Mammary epithelial cell (primary cell): ENCODE results near the gene EPYC.

Source experiments
- EZH2 ChIP-seq: IDR thresholded peaks from 2 replicates; pipeline ENCODE4 v1.6.1; 2012; ENCODE audit warnings: low read length, inconsistent platforms, borderline replicate concordance
- TF ChIP-seq, protein P1 (sequence below), 2 donors: IDR thresholded peaks in 1 of 2; conservative IDR thresholded peaks in 1 of 2; 2 replicates each; pipeline ENCODE4 v1.5.1; 2011 to 2012; ENCODE audit warnings: inconsistent platforms in 2 of 2, low read length in 2 of 2, mild to moderate bottlenecking in 2 of 2, control low read depth in 1 of 2, low read depth in 1 of 2; ENCODE audit not compliant: insufficient read depth in 1 of 2; ENCODE audit errors: extremely low read depth in 1 of 2

DNA sequence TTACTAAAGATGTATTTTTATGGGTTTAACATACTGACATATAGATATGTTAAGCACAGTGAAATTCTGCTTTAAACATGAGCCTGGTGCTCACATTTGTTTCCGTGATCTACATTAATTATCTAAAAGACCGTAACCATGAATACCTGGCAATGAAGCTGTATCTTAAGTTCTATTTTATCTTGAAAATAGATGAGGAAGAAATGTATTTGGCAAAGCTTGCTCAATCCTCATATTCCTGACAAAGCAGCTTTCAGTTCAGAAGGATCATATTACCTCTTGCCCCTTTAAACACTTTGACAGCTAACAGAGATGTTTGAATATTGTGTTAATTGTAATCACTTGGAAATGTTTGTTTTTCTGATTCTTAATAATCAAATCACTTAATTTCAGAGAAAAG, 9.8 kb downstream of the EPYC start:
- TF ChIP-seq EZH2: no peak
- TF ChIP-seq, protein P1, sequence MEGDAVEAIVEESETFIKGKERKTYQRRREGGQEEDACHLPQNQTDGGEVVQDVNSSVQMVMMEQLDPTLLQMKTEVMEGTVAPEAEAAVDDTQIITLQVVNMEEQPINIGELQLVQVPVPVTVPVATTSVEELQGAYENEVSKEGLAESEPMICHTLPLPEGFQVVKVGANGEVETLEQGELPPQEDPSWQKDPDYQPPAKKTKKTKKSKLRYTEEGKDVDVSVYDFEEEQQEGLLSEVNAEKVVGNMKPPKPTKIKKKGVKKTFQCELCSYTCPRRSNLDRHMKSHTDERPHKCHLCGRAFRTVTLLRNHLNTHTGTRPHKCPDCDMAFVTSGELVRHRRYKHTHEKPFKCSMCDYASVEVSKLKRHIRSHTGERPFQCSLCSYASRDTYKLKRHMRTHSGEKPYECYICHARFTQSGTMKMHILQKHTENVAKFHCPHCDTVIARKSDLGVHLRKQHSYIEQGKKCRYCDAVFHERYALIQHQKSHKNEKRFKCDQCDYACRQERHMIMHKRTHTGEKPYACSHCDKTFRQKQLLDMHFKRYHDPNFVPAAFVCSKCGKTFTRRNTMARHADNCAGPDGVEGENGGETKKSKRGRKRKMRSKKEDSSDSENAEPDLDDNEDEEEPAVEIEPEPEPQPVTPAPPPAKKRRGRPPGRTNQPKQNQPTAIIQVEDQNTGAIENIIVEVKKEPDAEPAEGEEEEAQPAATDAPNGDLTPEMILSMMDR (conservative IDR thresholded peaks at IDR 0.05 in 1 of 2, IDR thresholded peaks at IDR 0.05 in 1 of 2; ENCODE audit: extremely low read depth in 1 of 2, insufficient read depth in 1 of 2, low read depth in 1 of 2, low read length in 2 of 2): no peak
